GM18519 (cell line): ENCODE measurements around the gene NSL1.
"Not testable (repeated sequence)": the region's sequence is repeated elsewhere in the genome, so short reads cannot be mapped to it uniquely, and the experiment has no call there.

ENCODE experiments used
- ATAC-seq: cut with Tn5 transposase; IDR thresholded peaks from one replicate; pipeline ENCODE4 v1.9.1; 2021; ENCODE audit warnings: mild to moderate bottlenecking, moderate library complexity; ENCODE audit not compliant: unreplicated experiment, low FRiP score

The NSL1 gene

GRCh38 chr1:212712451-212713303 is 78.9 kb downstream of the NSL1 start:
- no peak for ATAC-seq

DNA sequence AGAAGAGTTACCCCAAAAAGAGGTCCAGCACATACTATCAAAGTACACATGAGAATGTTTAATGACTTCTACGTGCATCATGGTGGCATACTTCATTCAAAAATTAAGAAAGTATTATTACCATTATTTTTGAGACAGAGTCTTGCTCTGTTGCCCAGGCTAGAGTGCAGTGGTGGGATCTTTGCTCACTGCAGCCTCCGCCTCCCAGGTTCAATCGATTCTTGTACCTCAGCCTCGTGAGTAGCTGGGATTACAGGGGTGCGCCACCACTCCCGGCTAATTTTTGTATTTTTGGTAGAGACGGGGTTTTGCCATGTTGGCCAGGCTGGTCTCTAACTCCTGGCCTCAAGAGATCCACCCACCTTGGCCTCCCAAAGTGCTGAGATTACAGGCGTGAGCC is 79.6 kb downstream of the NSL1 start:
- ATAC-seq = not testable (repeated sequence)

DNA sequence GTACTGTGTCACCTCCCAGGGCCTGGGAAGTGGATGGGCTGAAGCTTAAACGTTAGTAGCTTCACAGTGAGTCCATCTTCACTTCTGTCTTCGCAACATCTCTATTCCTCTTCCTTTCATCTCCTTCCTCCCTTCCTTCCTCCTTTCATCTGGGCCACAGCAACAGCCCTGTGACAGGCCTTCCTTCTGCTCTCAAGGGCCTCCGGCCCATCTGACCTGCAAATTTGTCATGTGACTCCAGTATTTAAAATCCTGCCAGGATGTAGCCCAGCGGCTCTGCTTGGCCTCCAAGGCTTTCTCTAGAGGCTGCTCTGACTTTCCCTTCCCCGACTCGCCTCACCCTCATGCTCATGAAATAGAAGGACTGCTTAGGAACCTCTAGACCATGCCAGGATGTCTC is 81.0 kb downstream of the NSL1 start:
- ATAC-seq = no peak

GRCh38 chr1:212703991-212704564 is 87.5 kb downstream of the NSL1 start:
- no peak for ATAC-seq

GRCh38 chr1:212702672-212703071 is 88.9 kb downstream of the NSL1 start:
- ATAC-seq = no peak

- no peak for ATAC-seq
Observed at GRCh38 chr1:212701910-212702309, 89.7 kb downstream of the NSL1 start.

GRCh38 chr1:212700892-212701819 is 90.4 kb downstream of the NSL1 start:
- ATAC-seq = no peak

- ATAC-seq = no peak
Observed at GRCh38 chr1:212700223-212700891, 91.2 kb downstream of the NSL1 start.

- peak; percentile 7 for ATAC-seq
Observed at GRCh38 chr1:212699625-212700222, 91.9 kb downstream of the NSL1 start, which contains the start of gene BATF3. TSS of gene BATF3 (minus strand) at chr1:212699840. CDS start at chr1:212699762, 78 bp downstream.

- peak; percentile 47 for ATAC-seq
Observed at GRCh38 chr1:212699104-212699624, 92.4 kb downstream of the NSL1 start.

DNA sequence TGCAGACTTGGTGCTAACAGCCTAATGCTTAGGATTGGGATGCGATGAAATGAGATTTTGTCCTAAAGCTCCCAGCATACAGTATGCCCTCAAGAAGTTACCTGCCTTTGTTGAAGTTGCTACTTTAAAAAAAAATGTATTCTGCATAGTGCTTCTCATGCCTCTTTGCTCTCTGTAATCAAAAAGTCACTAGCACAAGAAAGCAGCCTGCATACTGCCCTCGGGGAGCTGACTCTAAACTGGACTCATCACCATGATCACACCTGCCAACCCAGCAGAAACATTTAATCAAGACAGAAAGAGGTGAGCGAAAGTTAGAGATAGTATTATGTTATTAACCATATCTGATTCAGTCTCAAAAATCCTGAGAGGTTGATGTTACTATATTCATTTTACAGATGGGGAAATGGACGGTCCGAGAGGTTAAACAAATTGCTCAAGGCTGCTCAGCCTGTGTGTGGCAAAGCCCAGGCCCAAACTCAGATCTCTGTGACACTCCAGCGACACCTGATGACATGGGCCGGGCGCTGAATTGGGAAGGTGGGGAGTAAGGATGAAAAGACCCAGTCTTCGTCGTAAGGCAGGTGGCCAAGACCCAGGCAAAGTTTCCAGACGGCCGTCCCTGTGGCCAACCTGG is 93.0 kb downstream of the NSL1 start:
- ATAC-seq = no peak

DNA sequence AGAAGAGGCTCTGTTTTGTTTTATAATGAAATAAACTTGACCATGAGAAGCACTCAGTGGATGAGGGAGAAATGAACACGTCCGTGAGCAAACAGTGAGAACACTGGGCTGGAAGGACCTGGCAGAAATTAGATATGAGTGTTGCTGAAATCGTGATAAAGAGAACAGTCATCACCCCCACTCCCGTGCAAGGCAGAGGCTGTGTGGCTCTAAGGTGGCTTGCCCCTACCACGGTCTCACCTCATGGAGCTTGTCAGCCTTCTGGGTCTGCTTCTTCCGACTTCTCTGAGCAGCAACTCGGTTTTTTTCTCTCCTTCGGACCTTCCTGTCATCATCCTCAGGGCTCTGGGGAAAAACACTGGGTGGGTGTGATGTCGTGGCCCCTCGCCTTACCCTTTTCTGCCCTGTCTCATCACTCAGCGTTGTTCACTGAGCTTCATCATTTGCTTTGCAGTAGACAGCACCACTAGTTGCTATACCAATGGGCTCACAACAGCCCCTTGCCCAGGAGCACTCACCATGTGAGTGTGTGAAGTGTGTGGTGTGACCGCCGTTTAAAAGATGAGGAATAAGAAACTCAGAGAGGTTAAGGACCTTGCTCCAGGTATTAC is 94.8 kb downstream of the NSL1 start:
- ATAC-seq = no peak

GRCh38 chr1:212692774-212693644 is 98.6 kb downstream of the NSL1 start:
- ATAC-seq = no peak

DNA sequence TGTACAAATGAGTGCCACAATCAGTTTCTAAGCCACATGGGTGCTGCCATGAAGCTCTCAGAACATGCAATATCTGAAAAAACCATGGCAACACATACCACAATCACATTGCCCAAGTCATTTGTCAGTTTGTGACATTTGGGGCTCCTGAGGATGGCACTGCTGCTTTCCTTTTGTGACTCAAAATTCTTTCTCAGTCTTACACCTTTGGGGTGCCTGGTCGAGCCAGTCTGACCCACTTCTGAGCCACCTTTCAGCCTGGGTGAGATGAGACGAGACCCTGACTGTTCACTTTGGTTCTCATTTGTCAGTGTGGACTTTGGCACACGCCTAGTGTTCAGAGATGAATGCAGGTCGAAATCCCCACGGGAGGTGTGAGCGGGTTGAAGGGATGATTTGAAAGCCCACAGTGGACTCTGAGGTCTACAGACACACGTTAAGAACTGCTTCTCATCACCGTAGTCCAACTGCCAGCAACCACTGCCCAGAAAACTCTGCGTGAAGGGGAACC is 100.0 kb downstream of the NSL1 start:
- ATAC-seq = no peak

DNA sequence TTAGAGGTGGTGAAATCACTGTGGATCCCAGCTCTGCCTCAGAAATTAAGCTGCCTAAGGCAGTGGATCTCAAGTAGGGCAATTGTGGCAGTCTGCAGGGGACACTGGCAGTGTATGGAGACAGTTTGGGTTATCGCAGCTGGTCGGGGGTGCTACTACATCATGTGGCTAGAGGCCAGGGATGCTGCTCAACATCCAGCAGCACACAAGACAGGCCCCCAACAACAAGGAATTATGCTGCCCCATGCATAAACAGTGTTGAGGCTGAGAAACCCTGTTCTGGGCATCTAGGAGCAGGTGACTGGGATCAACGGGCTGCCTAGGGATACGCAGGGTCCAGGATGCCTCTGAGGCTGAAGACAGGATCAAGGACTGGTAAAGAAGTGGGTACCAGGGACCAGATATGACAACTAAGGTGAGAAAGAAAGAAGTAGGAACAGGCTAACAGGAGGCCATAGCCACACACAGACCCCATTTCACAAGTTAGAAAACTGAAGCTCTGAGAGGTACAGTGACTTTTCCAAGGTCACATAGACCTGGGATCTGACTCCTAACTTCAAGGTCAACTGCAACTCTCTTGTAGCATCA is 100.7 kb downstream of the NSL1 start:
- no peak for ATAC-seq

DNA sequence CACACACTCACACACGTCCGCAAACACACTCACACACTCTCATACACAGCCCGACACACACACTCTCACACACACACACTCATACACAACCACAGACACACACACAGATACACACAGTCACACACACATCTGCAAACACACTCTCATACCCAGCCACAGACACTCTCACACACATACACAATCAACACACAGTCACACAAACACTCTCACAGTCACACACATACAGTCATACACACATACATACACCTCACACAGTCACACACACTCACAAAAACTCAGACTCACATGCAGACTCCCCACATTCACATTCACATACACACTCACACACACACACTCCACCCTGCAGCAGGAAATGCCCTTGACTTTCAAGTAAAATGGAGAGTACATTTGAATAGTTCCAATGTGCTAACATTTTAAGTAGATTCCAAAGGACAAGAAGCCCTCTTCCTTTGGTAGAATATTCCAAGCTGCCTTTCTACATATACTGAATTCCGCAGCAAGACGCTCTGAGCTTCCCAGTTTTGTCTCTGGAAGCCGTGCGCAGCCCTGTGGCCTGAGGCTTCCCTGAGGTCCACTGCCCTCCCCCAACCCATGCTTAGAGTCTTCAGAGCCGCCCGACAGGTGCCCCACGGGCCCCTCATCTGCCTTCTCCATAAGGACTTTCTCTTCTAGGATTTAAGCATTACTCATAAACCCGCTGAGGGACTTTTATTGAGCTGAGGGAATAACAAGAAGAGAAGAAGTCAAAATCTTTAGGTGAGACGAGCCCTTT is 101.6 kb downstream of the NSL1 start:
- ATAC-seq = no peak
